Muscle of leg (tissue), 11 donors: ENCODE data around the gene LRMDA. TPM values are rescaled to one million over a fixed set of nuclear protein-coding genes. Genes with fewer than 3 reads are reported as not detected.
A peak's percentile ranks its signal among the peaks of the same experiment; 100 is the strongest.

Source experiments
- DNase-seq: peaks from one replicate; pipeline ENCODE4 v3.0.0; 2013
- H3K27ac ChIP-seq: one replicate; pipeline ENCODE4 v1.5.1; 2013; ENCODE audit warnings: mild to moderate bottlenecking, low read length, control low read depth
- H3K27me3 ChIP-seq: one replicate; pipeline ENCODE4 v1.6.1; 2013; ENCODE audit warnings: low read length; ENCODE audit not compliant: control insufficient read depth, insufficient read depth
- H3K36me3 ChIP-seq: one replicate; pipeline ENCODE4 v1.6.1; 2013; ENCODE audit warnings: low read length; ENCODE audit not compliant: control insufficient read depth, insufficient read depth
- H3K4me1 ChIP-seq: one replicate; pipeline ENCODE4 v1.6.1; 2013; ENCODE audit warnings: low read length; ENCODE audit not compliant: control insufficient read depth, insufficient read depth
- H3K4me3 ChIP-seq: one replicate; pipeline ENCODE4 v1.5.1; 2013; ENCODE audit warnings: low read length, control low read depth
- H3K9me3 ChIP-seq: replicated peaks from 2 replicates; pipeline ENCODE4 v1.6.1; 2013; ENCODE audit warnings: low read depth, low read length; ENCODE audit not compliant: control insufficient read depth
- WGBS: methylation state at CpG from one replicate; pipeline ENCODE4 v1.1.5; 2013; ENCODE audit warnings: missing lambda C conversion rate; ENCODE audit not compliant: insufficient coverage; 5-methylcytosine and 5-hydroxymethylcytosine counted together
- polyA plus RNA-seq, 8 donors: library from polyadenylated mRNA; unstranded; fragments of 120-200 nt; gene quantifications; one replicate each; pipeline versions ENCODE4 v1.2.1 to v1.2.3, GENCODE V29; 2013; ENCODE audit warnings: inconsistent platforms in 1 of 8, low replicate concordance in 1 of 8; ENCODE audit not compliant: insufficient read length in 8 of 8, insufficient read depth in 1 of 8
- total RNA-seq: library from RNA; stranded (reverse); fragments of 120-200 nt; gene quantifications from one replicate; pipeline ENCODE4 v1.2.4, GENCODE V29; 2013

Gene LRMDA
- total and polyA plus RNA-seq, 9 donors: 4.8 to 7.9 (median 5.7) TPM

DNA sequence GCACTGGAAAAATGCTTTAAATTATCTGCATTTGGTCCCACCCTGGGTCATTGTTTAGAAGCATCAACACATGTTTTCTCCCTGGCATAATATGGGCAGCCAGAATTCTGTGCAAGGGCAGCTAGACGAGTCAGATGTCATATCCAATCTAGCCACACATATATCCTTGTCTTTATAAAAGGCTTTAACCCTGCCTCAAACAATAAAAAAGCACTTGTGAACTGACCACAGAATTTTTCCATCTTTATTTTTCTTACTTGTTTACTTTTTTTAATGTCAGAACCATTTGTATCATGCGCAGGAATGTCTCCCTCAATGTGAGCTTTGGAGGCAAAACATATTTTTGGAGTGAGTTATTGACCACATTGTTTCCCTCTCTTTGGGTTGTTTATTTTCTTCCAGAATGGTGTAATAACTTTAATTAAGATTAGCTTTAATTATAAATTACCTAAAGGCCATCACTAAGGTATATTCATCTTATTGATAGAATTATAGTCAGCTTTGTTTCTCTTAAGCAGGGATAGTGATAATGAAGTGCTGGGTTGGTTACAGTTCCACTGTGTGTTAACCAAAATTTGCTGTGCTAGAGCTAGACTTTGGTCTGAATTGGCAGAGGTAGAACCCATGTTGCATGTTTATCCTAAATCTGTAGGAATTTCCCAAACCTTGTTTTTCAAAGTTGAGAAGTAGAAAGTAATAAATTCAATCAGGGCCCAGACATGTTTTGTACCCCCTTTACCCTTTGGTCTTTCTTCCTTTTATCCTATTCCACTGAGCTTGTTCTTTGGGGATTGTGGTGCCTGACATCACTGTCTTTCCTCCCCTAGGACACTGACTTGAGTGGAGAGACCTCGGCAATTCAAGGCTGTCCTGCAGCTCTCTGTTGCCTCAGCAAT, 1127.8 kb downstream of the LRMDA start:
- H3K27ac ChIP-seq: no peak overlapping the region
- no peaks in the 10 kb centered on the region for H3K4me1 ChIP-seq
- no peak overlapping the region for H3K4me3 ChIP-seq
- WGBS: no CpG with 5 or more reads among the region's 3 CpGs
- no peak for DNase-seq
- H3K9me3 ChIP-seq: no peaks in the 10 kb centered on the region
- no peaks in the 10 kb centered on the region for H3K27me3 ChIP-seq
- no peaks in the 10 kb centered on the region for H3K36me3 ChIP-seq

DNA sequence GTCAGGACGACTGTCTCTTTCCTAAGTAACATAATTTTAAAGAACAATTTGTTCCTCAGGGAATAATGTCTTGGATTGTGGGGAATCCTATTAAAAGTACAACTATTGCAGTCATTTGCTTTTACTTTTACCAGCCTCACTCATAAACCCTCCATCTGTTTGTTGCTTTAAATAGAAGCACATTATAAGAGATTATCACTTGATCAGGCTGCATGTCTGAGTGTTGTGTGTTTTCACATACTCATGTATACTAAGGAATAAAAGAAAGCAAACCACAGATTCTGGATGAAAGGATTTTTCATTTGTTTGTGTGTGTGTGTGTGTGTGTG, 1128.4 kb downstream of the LRMDA start:
- Histone ChIP-seq H3K4me3 (no peak overlapping the region), H3K4me1 (no peaks in the 10 kb centered on the region), H3K9me3 (no peaks in the 10 kb centered on the region), H3K27me3 (no peaks in the 10 kb centered on the region), H3K27ac (no peak overlapping the region), H3K36me3 (no peaks in the 10 kb centered on the region)
- no CpG with 5 or more reads among the region's 1 CpG for WGBS
- no peak for DNase-seq

DNA sequence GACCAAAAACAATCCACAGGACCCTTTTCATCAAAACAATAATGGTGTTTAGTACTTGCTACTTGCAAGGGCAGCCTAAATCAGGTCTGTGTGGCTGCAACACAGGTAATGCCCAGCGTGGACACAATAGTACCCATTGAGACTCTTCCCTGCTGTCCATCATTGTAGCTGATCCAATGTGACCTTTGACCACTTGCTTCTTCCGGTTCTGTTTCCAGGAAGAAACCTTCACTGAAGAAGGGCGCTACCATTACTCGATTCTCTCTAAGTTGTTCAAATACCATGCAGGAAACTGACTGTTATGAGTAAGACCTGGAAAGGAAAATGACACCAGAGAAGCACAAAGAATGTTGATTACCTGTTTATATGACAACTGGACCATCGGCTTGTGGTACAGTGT, 1128.9 kb downstream of the LRMDA start:
- no peaks in the 10 kb centered on the region for H3K9me3 ChIP-seq
- H3K4me1 ChIP-seq: no peaks in the 10 kb centered on the region
- DNase-seq: no peak
- no peaks in the 10 kb centered on the region for H3K27me3 ChIP-seq
- no peaks in the 10 kb centered on the region for H3K36me3 ChIP-seq
- H3K4me3 ChIP-seq: no peak overlapping the region
- 94% methylated on average over 2 of the region's 5 CpGs for WGBS
- H3K27ac ChIP-seq: no peak overlapping the region

DNA sequence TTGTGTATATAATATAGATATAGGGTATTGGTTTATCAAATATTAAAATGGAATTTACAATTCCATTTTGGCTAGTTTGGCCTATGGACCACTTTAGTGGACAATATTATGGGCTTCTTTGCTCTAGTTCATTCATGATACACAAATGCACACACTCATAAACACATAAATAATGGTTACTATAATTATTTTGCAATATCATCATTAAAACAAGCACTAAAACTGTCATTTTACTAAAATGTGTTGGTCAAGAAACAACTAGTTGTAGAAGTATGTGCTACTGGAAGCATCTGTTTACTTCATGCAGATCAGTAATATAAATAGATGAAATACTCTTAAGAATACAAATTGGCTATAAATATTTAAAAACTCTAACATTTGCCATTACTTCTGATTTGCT, 1131.9 kb downstream of the LRMDA start:
- DNase-seq: no peak
- Histone ChIP-seq H3K36me3 (no peaks in the 10 kb centered on the region), H3K27ac (no peak overlapping the region), H3K9me3 (no peaks in the 10 kb centered on the region), H3K27me3 (no peaks in the 10 kb centered on the region), H3K4me3 (no peak overlapping the region), H3K4me1 (no peaks in the 10 kb centered on the region)

DNA sequence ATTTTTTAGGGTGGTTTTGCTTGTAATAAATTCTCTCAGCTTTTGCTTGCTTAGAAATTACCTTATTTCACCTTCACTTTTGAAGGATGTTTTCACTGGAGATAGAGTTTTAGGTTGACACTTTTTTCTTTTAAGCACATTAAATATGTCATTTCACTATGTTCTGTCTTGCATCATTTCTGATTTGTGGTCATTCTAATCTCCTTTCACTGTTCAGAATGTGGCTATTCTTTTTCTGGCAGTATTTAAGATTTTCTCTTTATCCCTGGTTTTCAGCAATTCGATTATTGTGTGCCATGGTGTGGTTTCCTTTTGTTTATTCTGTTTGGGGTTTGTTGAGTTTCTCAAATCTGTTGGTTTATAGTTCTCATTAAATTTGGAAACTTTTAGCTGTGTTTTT, 1140.6 kb downstream of the LRMDA start:
- no peak for DNase-seq
- Histone ChIP-seq H3K9me3 (no peaks in the 10 kb centered on the region), H3K4me3 (no peak overlapping the region), H3K4me1 (no peaks in the 10 kb centered on the region), H3K27me3 (no peaks in the 10 kb centered on the region), H3K27ac (no peak overlapping the region), H3K36me3 (no peaks in the 10 kb centered on the region)
- WGBS: no CpG with 5 or more reads among the region's 1 CpG

DNA sequence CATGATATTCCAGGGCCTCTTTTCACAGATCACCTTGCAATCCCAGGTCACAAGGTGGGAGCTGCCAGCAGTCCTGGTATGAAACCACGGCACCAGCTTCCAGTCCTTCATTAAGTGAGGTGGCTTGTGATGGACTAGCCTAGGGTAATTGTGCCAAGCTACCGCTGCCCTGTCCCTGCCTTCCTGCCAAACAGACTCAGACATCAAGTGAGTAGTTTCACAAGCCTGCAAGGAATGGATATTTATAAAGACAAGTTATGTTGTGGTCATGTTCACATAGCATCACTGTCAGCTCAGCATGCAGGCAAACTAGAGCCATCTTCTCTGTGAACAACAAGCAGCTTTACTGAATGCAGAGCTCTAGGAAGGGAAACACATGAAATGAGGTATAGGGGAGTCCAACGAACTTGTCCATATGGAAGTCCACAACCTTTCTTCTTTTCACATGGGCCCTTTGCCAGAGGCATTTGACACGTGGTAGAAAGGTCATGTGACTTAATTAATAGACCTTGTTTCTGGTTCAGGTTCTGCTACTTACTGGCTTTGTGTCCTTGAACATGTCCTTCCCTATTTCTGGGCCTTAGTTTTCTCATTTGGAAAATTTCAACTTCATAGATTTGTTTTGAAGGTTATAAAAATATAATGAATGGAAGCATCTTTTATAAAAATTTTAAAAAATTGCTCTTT, 1145.0 kb downstream of the LRMDA start:
- no peak for DNase-seq
- Histone ChIP-seq H3K27me3 (no peaks in the 10 kb centered on the region), H3K4me1 (peaks cover 1% of the 10 kb centered on the region), H3K9me3 (no peaks in the 10 kb centered on the region), H3K27ac (no peak overlapping the region), H3K4me3 (no peak overlapping the region), H3K36me3 (no peaks in the 10 kb centered on the region)
- 100% methylated on average over 1 of the region's 4 CpGs for WGBS

DNA sequence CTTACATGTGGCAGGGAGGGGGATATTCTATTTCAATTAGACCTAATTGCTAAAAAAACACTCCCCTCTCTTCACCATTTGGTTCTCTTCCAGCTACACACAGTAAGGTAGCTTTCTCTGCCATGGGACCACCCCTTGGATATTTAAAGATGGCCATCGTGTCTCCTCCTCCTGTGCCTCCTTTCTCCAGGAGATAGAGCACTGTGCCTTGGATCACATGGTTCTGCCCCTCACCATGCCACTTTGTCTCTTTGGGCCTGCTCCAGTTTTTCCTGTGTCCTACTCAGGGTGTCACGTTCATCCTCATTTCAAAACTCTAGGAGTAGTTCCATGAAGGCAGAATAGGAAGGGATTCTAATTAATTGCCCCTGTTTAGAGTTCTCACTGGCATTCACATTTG, 1146.0 kb downstream of the LRMDA start:
- Histone ChIP-seq H3K36me3 (no peaks in the 10 kb centered on the region), H3K27ac (no peak overlapping the region), H3K4me3 (no peak overlapping the region), H3K4me1 (peaks cover 2% of the 10 kb centered on the region), H3K27me3 (no peaks in the 10 kb centered on the region), H3K9me3 (no peaks in the 10 kb centered on the region)
- WGBS: no CpG with 5 or more reads among the region's 2 CpGs
- DNase-seq: no peak

DNA sequence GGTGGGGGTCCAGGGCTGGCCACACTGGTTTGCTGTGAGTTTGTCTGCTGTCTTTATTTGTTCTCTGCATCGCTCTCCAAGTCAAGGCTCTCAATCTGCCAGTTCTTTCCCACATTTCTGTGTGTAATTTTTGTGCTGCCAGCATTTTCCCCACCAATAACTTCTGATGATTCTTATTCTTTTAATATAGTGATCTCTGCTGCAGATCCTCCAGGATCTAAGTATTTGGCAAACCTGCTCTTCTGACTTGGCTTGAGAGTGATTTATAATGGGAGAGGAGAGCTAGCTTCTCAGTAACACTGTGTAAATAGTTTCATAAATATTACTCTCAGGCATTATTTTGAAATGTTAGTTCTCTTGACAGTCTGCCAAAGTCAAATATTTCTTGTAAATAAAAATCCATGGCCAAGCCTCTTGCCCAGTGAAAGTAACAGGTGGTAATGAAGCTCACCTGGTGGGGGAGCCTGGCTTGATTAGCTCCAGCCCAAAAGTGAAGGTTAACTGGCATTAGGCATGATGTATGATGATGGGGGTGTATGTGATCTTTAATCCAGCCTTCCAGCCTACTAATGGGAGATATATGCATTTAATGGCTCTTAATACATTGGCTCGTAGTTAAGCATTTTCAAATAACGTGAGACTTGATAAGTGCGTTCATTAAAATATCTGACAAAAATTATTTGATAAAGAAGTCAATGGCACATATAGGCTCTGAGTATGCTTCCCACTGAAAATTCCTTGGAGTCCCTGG, 1150.3 kb downstream of the LRMDA start:
- Histone ChIP-seq H3K36me3 (no peaks in the 10 kb centered on the region), H3K27ac (no peak overlapping the region), H3K27me3 (no peaks in the 10 kb centered on the region), H3K4me3 (no peak overlapping the region), H3K4me1 (peaks cover 2% of the 10 kb centered on the region), H3K9me3 (no peaks in the 10 kb centered on the region)
- peak; percentile 60 for DNase-seq
- WGBS: no CpG with 5 or more reads among the region's 4 CpGs

DNA sequence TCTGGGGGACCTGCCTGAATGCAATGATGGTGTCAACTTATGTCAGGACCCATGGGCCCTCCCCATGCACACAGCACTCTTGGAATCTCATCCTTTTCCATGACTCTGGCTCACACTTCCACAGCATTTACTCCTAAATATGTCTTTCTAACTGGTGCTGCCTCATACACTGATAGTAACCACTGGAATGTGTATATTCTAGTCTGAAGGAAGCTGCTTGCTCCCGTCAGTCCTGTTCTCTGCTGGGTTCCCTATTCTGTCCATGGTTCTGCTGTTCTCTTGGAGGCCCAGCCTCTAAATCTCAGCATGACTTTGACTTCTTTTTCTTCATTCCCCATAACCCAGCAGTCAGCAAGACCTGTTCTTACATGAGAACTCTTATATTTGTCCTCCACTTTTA, 1151.1 kb downstream of the LRMDA start:
- 100% methylated on average over 1 of the region's 1 CpG for WGBS

DNA sequence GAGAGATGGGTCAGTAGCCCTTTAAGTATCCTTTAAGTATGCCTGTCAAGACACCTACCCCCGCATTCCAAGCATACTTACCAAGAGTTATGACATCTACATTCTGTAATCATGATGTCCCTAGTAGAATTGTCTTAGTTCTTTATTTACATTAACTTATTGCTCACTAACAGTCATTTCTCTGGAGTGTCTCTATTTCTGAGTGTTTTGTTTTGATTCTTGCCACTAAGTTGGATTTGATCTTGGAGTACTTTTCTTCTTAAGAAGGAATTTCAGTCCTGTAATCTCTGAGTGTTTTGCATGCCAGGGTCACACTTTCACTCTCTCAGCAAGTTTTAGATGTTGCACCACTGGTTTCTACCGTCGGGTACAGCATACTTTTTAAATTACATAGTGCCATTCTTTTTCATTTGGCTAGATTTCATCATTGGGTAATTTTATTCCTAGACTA, 1152.3 kb downstream of the LRMDA start:
- Histone ChIP-seq H3K9me3 (no peaks in the 10 kb centered on the region), H3K36me3 (no peaks in the 10 kb centered on the region), H3K27me3 (no peaks in the 10 kb centered on the region), H3K4me3 (no peak overlapping the region), H3K27ac (no peak overlapping the region), H3K4me1 (peaks cover 2% of the 10 kb centered on the region)
- WGBS: 38% methylated on average over 2 of the region's 3 CpGs
- DNase-seq: peak; percentile 2

More for the DNA sequence above, 1151.1 kb downstream of the LRMDA start:
- no peak for DNase-seq
- H3K27ac ChIP-seq: no peak overlapping the region
- H3K9me3 ChIP-seq: no peaks in the 10 kb centered on the region
- H3K4me1 ChIP-seq: peaks cover 2% of the 10 kb centered on the region
- H3K27me3 ChIP-seq: no peaks in the 10 kb centered on the region
- no peak overlapping the region for H3K4me3 ChIP-seq
- no peaks in the 10 kb centered on the region for H3K36me3 ChIP-seq
